H1 (cell line): Measurements from ENCODE around the gene WDR11. TPM values are rescaled to one million over a fixed set of nuclear protein-coding genes. Genes with fewer than 3 reads are reported as not detected.

ENCODE experiments used
- CTCF ChIA-PET: fragments of 300-600 bp; sonication (Branson Sonifier 250); formaldehyde crosslinking; loops from one replicate; lab custom pipeline; 2021; ENCODE audit not compliant: partially characterized antibody; lab: Charles Lee
- POLR2A ChIA-PET: fragments of 300-600 bp; sonication (Branson Sonifier 250); formaldehyde crosslinking; loops from one replicate; lab custom pipeline; 2021; ENCODE audit warnings: inconsistent platforms; ENCODE audit not compliant: partially characterized antibody; lab: Charles Lee
- DNase-seq, 2 experiments: peaks; one replicate each; pipeline versions ENCODE4 v3.0.0 to v3.0.0-alpha.2; 2010 to 2022; ENCODE audit warnings: low spot score in 2 of 2, low read depth in 1 of 2, mixed read lengths in 1 of 2
- FAIRE-seq: peaks from 2 replicates; lab custom pipeline; 2011; peaks lifted over from hg19 to GRCh38; lab: Jason Lieb, UNC
- H2AFZ ChIP-seq: 2 replicates; pipeline ENCODE4 v1.8.1; 2012; ENCODE audit warnings: low read length, inconsistent platforms
- H2AK5ac ChIP-seq: 2 replicates; pipeline ENCODE4 v1.6.1; 2013; ENCODE audit warnings: low read depth, low read length
- H2BK120ac ChIP-seq: replicated peaks from 2 replicates; pipeline ENCODE3; 2013; ENCODE audit warnings: low read depth, low read length, inconsistent platforms
- H2BK12ac ChIP-seq: 2 replicates; pipeline ENCODE4 v1.6.1; 2013; ENCODE audit warnings: low read depth, low read length
- H2BK15ac ChIP-seq: 2 replicates; pipeline ENCODE4 v1.6.1; 2013; ENCODE audit warnings: low read length
- H2BK20ac ChIP-seq: 2 replicates; pipeline ENCODE4 v1.6.1; 2013; ENCODE audit warnings: low read length
- H2BK5ac ChIP-seq: 2 replicates; pipeline ENCODE4 v1.6.1; 2013; ENCODE audit warnings: low read depth, low read length
- H3K14ac ChIP-seq: 2 replicates; pipeline ENCODE4 v1.6.1; 2013; ENCODE audit warnings: inconsistent platforms; ENCODE audit not compliant: insufficient read length
- H3K18ac ChIP-seq: 2 replicates; pipeline ENCODE4 v1.6.1; 2013; ENCODE audit warnings: low read length; ENCODE audit errors: extremely low read depth
- H3K23ac ChIP-seq: 2 replicates; pipeline ENCODE4 v1.6.1; 2013; ENCODE audit warnings: inconsistent platforms; ENCODE audit not compliant: insufficient read length
- H3K23me2 ChIP-seq: 2 replicates; pipeline ENCODE4 v1.6.1; 2013; ENCODE audit warnings: low read depth, low read length
- H3K27ac ChIP-seq: 2 replicates; pipeline ENCODE4 v1.6.1; 2011; ENCODE audit warnings: low read depth, low read length, inconsistent platforms
- H3K27me3 ChIP-seq, 4 experiments: replicated peaks in 1 of 4; 1 replicate in 1 of 4; 2 replicates in 3 of 4; pipeline versions ENCODE4 v1.6.1 to v1.8.1; 2011 to 2013; ENCODE audit warnings: low read length in 3 of 4, mild to moderate bottlenecking in 3 of 4, inconsistent platforms in 2 of 4, mixed read lengths in 2 of 4, moderate library complexity in 1 of 4; ENCODE audit not compliant: control insufficient read depth in 3 of 4, insufficient read depth in 3 of 4; ENCODE audit errors: extremely low read depth in 1 of 4
- H3K36me3 ChIP-seq, 4 experiments: 2 replicates each; pipeline versions ENCODE4 v1.6.1 to v1.8.1; 2011 to 2013; ENCODE audit warnings: mild to moderate bottlenecking in 4 of 4, low read length in 3 of 4, moderate library complexity in 2 of 4, control low read depth in 1 of 4, inconsistent platforms in 1 of 4; ENCODE audit not compliant: insufficient read depth in 4 of 4, control insufficient read depth in 2 of 4
- H3K4ac ChIP-seq: replicated peaks from 2 replicates; pipeline ENCODE3; 2013; ENCODE audit warnings: low read length, low read depth, mixed read lengths, inconsistent platforms; ENCODE audit not compliant: insufficient read length
- H3K4me1 ChIP-seq, 4 experiments: replicated peaks in 1 of 4; 1 replicate in 1 of 4; 2 replicates in 3 of 4; pipeline versions ENCODE4 v1.6.1 to v1.8.1; 2011 to 2013; ENCODE audit warnings: low read length in 3 of 4, inconsistent platforms in 2 of 4, mixed read lengths in 1 of 4; ENCODE audit not compliant: insufficient read depth in 4 of 4, control insufficient read depth in 3 of 4
- H3K4me2 ChIP-seq, 2 experiments: 2 replicates each; pipeline versions ENCODE4 v1.6.1 to v1.8.1; 2011 to 2013; ENCODE audit warnings: low read depth in 2 of 2, low read length in 2 of 2, control low read depth in 1 of 2, inconsistent platforms in 1 of 2, mild to moderate bottlenecking in 1 of 2; ENCODE audit not compliant: insufficient read depth in 1 of 2
- H3K4me3 ChIP-seq, 4 experiments: fragments of 200-600, 300-600 bp in 1 of 4; sonication (generic), shearing (Covaris generic), sonication (Bioruptor Twin) in 1 of 4; 2 replicates each; pipeline versions ENCODE4 v1.5.1 to v1.8.1; 2011 to 2016; ENCODE audit warnings: low read length in 4 of 4, low read depth in 3 of 4, control low read depth in 2 of 4, inconsistent platforms in 2 of 4, mild to moderate bottlenecking in 2 of 4, mixed read lengths in 1 of 4, moderate library complexity in 1 of 4; ENCODE audit not compliant: insufficient read depth in 2 of 4; ENCODE audit errors: extremely low read depth in 1 of 4
- H3K56ac ChIP-seq: replicated peaks from 2 replicates; pipeline ENCODE3; 2013; ENCODE audit warnings: low read depth, mild to moderate bottlenecking, mixed read lengths, low read length, inconsistent platforms; ENCODE audit not compliant: insufficient read length
- H3K79me1 ChIP-seq: 2 replicates; pipeline ENCODE4 v1.6.1; 2013; ENCODE audit warnings: low read depth, low read length, control low read depth
- H3K79me2 ChIP-seq, 2 experiments: 2 replicates each; pipeline versions ENCODE4 v1.6.1 to v1.8.1; 2012 to 2013; ENCODE audit warnings: low read length in 2 of 2, mild to moderate bottlenecking in 2 of 2, inconsistent platforms in 1 of 2; ENCODE audit not compliant: insufficient read depth in 2 of 2, control insufficient read depth in 1 of 2
- H3K9ac ChIP-seq, 4 experiments: replicated peaks in 1 of 4; 1 replicate in 1 of 4; 2 replicates in 3 of 4; pipeline versions ENCODE4 v1.6.1 to v1.8.1; 2011 to 2013; ENCODE audit warnings: low read depth in 3 of 4, low read length in 3 of 4, control low read depth in 2 of 4, mild to moderate bottlenecking in 2 of 4, moderate library complexity in 2 of 4, inconsistent platforms in 1 of 4; ENCODE audit errors: extremely low read depth in 1 of 4
- H3K9me3 ChIP-seq, 2 experiments: 2 replicates each; pipeline versions ENCODE4 v1.6.1 to v1.8.1; 2012 to 2013; ENCODE audit warnings: mild to moderate bottlenecking in 2 of 2, moderate library complexity in 2 of 2, control low read depth in 1 of 2, inconsistent platforms in 1 of 2, low read depth in 1 of 2, low read length in 1 of 2, mixed read lengths in 1 of 2; ENCODE audit not compliant: insufficient read depth in 2 of 2
- H4K20me1 ChIP-seq, 2 experiments: replicated peaks in 1 of 2; 2 replicates each; pipeline versions ENCODE3 to v1.8.1; 2011 to 2013; ENCODE audit warnings: inconsistent platforms in 2 of 2, low read length in 2 of 2, mild to moderate bottlenecking in 1 of 2; ENCODE audit not compliant: insufficient read depth in 2 of 2, control insufficient read depth in 1 of 2
- H4K5ac ChIP-seq: 2 replicates; pipeline ENCODE4 v1.6.1; 2013; ENCODE audit warnings: low read length, low read depth, mixed read lengths, inconsistent platforms; ENCODE audit not compliant: insufficient read length
- H4K8ac ChIP-seq: 2 replicates; pipeline ENCODE4 v1.8.0; 2013; ENCODE audit warnings: mild to moderate bottlenecking, moderate library complexity, low read length, inconsistent platforms; ENCODE audit not compliant: insufficient read depth; ENCODE audit errors: extremely low read depth
- H4K91ac ChIP-seq: replicated peaks from 2 replicates; pipeline ENCODE3; 2013; ENCODE audit warnings: low read length, mixed read lengths, inconsistent platforms; ENCODE audit not compliant: insufficient read length
- CTBP2 ChIP-seq: IDR thresholded peaks from 2 replicates; pipeline ENCODE4 v1.7.0; 2011; ENCODE audit warnings: borderline replicate concordance, mild to moderate bottlenecking, moderate library complexity, mixed read lengths, low read length; ENCODE audit not compliant: insufficient read depth, insufficient read length
- EZH2 ChIP-seq: fragments of 200-600 bp; sonication (generic); IDR thresholded peaks from 2 replicates; pipeline ENCODE4 v1.7.1; 2012; ENCODE audit warnings: low read depth, mild to moderate bottlenecking, moderate library complexity, low read length, inconsistent platforms; ENCODE audit not compliant: severe bottlenecking
- HDAC2 ChIP-seq, 2 experiments: fragments of 300-600 bp in 1 of 2; sonication (generic) in 1 of 2; IDR thresholded peaks; 2 replicates each; pipeline ENCODE4 v1.6.1; 2011 to 2012; ENCODE audit warnings: low read depth in 2 of 2, low read length in 2 of 2, mild to moderate bottlenecking in 2 of 2, moderate library complexity in 2 of 2, borderline replicate concordance in 1 of 2, inconsistent platforms in 1 of 2
- JUND ChIP-seq: IDR thresholded peaks from 2 replicates; pipeline ENCODE4 v1.6.1; 2011; ENCODE audit warnings: mild to moderate bottlenecking, improper control_type of control experiment, low read length
- SIN3A ChIP-seq, 2 experiments: IDR thresholded peaks in 1 of 2; conservative IDR thresholded peaks in 1 of 2; 2 replicates each; pipeline ENCODE4 v1.6.1; 2011 to 2012; ENCODE audit warnings: low read length in 2 of 2, improper control_type of control experiment in 1 of 2, low read depth in 1 of 2, mild to moderate bottlenecking in 1 of 2
- TAF7 ChIP-seq: optimal IDR thresholded peaks from 2 replicates; pipeline ENCODE3; 2011; ENCODE audit warnings: low read depth, mild to moderate bottlenecking, inconsistent platforms, low read length, moderate library complexity, borderline replicate concordance
- WGBS, 2 experiments: shearing (Covaris generic) in 1 of 2; methylation state at CpG; one replicate each; pipeline versions ENCODE4 v1.1.6 to v1.1.7; 2013 to 2015; ENCODE audit warnings: low lambda C conversion rate in 2 of 2, mixed read lengths in 2 of 2, inconsistent platforms in 1 of 2, low coverage in 1 of 2, missing lambda C conversion rate in 1 of 2; ENCODE audit not compliant: insufficient replicate concordance in 2 of 2, insufficient coverage in 1 of 2, insufficient read length in 1 of 2; ENCODE audit errors: extremely low coverage in 1 of 2, missing lambda C conversion rate in 1 of 2; 5-methylcytosine and 5-hydroxymethylcytosine counted together
- polyA plus RNA-seq, 7 experiments: library from polyadenylated mRNA; depleted of rRNA in 3 of 7; stranded (reverse) in 5 of 7; unstranded in 2 of 7; fragments of >200 nt in 5 of 7; fragments of 200-250 nt in 2 of 7; gene quantifications; 1 replicate in 5 of 7; 2 replicates in 1 of 7; 4 replicates in 1 of 7; pipeline versions ENCODE4 v1.2.1 to v1.2.3, GENCODE V29; 2011 to 2013; ENCODE audit warnings: missing spikeins in 2 of 7, mixed read lengths in 2 of 7
- total RNA-seq: library from RNA; stranded (reverse); fragmentation: NEBNext Ultra II Directional; extraction: Animal tissue kit (Norgen Biotek cat#: 25700); gene quantifications from 2 replicates; pipeline ENCODE4 v1.2.1, GENCODE V29; 2021

WDR11 gene
- total and polyA plus RNA-seq, 2 of the 8 experiments (the other 6 are each of a cell fraction or from before 2014, with no cell fraction given): 39.7 to 41.9 TPM

DNA sequence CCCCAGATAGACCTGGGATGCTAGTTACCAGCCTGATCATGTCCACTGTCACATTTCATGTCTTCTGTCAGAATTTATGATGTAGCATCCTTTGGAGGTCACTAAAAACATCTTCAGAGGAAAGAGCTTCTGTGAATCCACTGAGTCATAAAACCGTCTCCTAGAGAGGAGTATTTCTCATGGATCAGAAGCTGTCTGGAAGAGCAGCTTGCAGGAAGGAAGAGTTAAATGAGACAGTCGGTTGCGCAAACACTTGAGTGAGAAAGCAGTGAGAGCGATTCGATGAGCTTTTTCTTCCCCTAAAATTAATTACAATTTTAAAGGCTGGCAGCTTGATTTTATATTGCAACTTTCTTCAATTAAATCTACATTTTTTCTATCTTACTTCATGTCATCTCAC, 47.2 kb upstream of the WDR11 start:
- 94% methylated on average over 5 of the region's 5 CpGs; no CpG with 5 or more reads in 1 of the 2 experiments for WGBS, 2 experiments
- H3K23ac ChIP-seq: no peak overlapping the region
- H3K14ac ChIP-seq: no peak overlapping the region
- H2BK12ac ChIP-seq: no peak overlapping the region
- H4K20me1 ChIP-seq: no peaks in the 10 kb centered on the region
- no peaks in the 10 kb centered on the region for H3K23me2 ChIP-seq
- peaks cover 0 to 11% (median 5%) of the 10 kb centered on the region in 4 experiments; a peak in 3 of 7 replicates for H3K4me1 ChIP-seq
- no peaks in the 10 kb centered on the region for H3K9me3 ChIP-seq
- no peak overlapping the region for H4K91ac ChIP-seq
- H4K5ac ChIP-seq: no peak overlapping the region
- no peak overlapping the region for H2BK120ac ChIP-seq
- no peak overlapping the region for H2BK20ac ChIP-seq
- H3K79me1 ChIP-seq: no peaks in the 10 kb centered on the region
- H3K4ac ChIP-seq: no peak overlapping the region
- H3K56ac ChIP-seq: no peak overlapping the region
- H3K27ac ChIP-seq: no peak overlapping the region
- H3K27me3 ChIP-seq: peaks cover 0 to 1% (median 0%) of the 10 kb centered on the region in 4 experiments; a peak in 1 of 7 replicates
- no peak overlapping the region for H2BK15ac ChIP-seq
- H2AK5ac ChIP-seq: no peak overlapping the region
- no peak overlapping the region for H3K4me2 ChIP-seq
- H4K8ac ChIP-seq: no peak overlapping the region
- CTCF ChIA-PET: interaction anchor here (1.1 to 3.4 kb wide), 7 partner anchors 9 to 136 kb away, joined by 3 to 12 read pairs (median 4); no protein-coding TSS in a partner anchor
- H3K79me2 ChIP-seq: no peaks in the 10 kb centered on the region
- H3K4me3 ChIP-seq: no peak overlapping the region
- no peak overlapping the region for H3K18ac ChIP-seq
- no peak for FAIRE-seq
- H3K36me3 ChIP-seq: no peaks in the 10 kb centered on the region
- H2BK5ac ChIP-seq: no peak overlapping the region
- POLR2A ChIA-PET: no interaction called here
- no peak overlapping the region for H3K9ac ChIP-seq
- DNase-seq: no peak
- H2AFZ ChIP-seq: no peak overlapping the region
- TF ChIP-seq TAF7 (no peak), HDAC2 (IDR thresholded peaks at IDR 0.05; ENCODE audit: borderline replicate concordance in 1 of 2, low read depth in 2 of 2, low read length in 2 of 2) (no peak), EZH2 (no peak), SIN3A (conservative IDR thresholded peaks at IDR 0.05 in 1 of 2, IDR thresholded peaks at IDR 0.05 in 1 of 2; ENCODE audit: low read depth in 1 of 2, low read length in 2 of 2) (no peak), CTBP2 (no peak), JUND (no peak)
